ENCODE data around the gene CST7. TPM values are rescaled to one million over a fixed set of nuclear protein-coding genes. Genes with fewer than 3 reads are reported as not detected.
"Not testable (repeated sequence)": the region's sequence is repeated elsewhere in the genome, so short reads cannot be mapped to it uniquely, and the experiment has no call there.

CST7 gene
- total RNA-seq, 2 experiments from 2014 or later, result 81.8 to 83.1 TPM

DNA sequence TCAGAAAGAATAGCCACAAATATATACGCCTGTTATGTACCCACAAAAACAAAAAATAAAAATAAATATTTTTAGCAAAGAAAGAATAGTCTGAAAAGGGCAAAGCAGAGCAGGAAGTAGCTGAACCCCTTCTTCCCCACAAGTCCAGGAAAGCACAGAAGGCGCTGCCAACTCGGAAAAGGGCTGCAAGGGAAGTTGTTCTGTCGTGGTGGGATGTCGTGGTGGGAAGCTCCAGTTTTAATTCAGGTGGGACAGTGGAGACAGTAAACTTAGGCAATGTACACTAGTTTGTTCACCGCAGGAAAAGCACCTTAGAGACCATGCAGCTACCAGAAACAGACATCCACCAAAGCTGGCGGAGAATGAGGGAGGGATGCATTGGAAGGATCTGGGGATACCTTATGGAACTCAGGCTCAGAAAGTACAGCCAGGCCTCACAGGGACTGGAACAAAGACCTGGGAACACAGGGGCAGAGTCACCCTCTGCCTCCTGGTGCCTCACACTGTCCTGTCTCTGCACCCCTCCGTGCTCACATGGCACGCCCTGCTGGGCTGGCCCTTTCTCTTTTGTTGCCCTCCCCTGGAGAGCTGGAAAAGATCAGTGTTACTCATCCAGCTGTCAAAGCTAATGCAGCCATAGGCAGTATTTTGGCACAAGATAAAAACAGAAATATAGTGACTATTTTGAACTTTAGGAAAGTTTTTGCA lies 46.8 kb downstream of the CST7 start:
- no peak overlapping the region for H3K27ac Mint-ChIP-seq

DNA sequence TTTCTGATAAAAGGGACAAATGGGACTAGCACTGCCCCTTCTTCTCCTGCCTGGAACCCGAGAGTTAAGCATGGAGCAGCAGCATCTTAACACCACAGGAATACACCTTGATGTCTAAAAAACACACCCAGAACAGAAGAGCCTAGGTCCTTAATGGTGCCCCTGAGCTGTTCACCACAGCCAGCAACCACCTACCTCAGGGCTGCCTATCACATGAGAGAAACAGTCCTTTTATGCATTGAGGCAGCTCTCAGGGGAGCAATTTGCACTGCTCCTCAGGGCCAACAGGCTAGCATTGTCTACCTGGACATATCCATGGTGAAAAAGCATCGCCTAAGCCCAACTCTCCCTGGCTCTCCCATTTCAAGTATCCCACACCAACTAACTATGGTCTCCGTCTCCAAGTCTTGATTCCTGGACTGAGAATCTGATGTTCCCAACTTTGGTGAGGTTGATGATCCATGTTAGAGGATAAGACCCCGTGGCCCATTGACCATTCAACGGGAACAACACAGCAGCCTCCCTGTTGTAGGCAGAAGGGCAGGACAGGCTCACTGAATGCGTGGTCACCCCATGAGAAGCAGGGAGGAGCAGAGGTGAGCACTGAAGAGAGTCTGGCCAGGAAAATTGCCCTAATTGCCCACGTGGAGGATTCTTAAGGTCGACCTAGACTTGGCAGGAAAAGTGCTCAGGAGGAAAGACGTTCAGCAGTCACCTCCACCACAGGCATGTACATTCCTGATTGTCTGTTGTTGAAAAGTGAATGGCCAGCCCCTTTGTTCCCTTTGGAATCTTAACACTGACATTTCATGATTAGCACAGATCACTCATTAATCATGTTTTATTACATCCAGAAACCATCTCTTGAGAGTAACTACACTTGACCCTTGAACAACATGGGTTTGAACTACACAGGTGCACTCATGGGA lies 47.6 kb downstream of the CST7 start:
- Mint-ChIP-seq H3K4me3 (no peak overlapping the region), H3K36me3 (peaks cover 3% of the 10 kb centered on the region), H3K9me3 (no peaks in the 10 kb centered on the region), H3K4me1 (ENCODE audit: low read depth) (peaks cover 24% of the 10 kb centered on the region), H3K27me3 (no peaks in the 10 kb centered on the region), H3K27ac (no peak overlapping the region)
- ChIA-PET CTCF (interaction anchor here (0.7 to 4.7 kb wide), 8 partner anchors 13 to 402 kb away, joined by 3 to 92 read pairs (median 6); partner anchors contain the start of gene ACSS1), POLR2A (no interaction called here)
- intact Hi-C loops (cut with micrococcal nuclease), result loop anchor here (10.0 kb wide), 1 partner anchor 318 kb away; no protein-coding TSS in a partner anchor
- DNase-seq, result no peak

More for the DNA sequence above, 46.8 kb downstream of the CST7 start:
- H3K4me3 Mint-ChIP-seq, result no peak overlapping the region
- H3K27me3 Mint-ChIP-seq, result no peaks in the 10 kb centered on the region
- CTCF ChIA-PET, result interaction anchor here (0.6 to 4.7 kb wide), 12 partner anchors 14 to 403 kb away, joined by 3 to 92 read pairs (median 5); partner anchors contain the start of gene ACSS1
- H3K36me3 Mint-ChIP-seq, result peaks cover 3% of the 10 kb centered on the region
- no peak for DNase-seq
- intact Hi-C loops (cut with micrococcal nuclease), result loop anchor here (1.0 to 10.0 kb wide), 3 partner anchors 69 to 319 kb away; no protein-coding TSS in a partner anchor
- POLR2A ChIA-PET, result no interaction called here
- H3K9me3 Mint-ChIP-seq, result no peaks in the 10 kb centered on the region
- peaks cover 32% of the 10 kb centered on the region for H3K4me1 Mint-ChIP-seq (ENCODE audit: low read depth)

DNA sequence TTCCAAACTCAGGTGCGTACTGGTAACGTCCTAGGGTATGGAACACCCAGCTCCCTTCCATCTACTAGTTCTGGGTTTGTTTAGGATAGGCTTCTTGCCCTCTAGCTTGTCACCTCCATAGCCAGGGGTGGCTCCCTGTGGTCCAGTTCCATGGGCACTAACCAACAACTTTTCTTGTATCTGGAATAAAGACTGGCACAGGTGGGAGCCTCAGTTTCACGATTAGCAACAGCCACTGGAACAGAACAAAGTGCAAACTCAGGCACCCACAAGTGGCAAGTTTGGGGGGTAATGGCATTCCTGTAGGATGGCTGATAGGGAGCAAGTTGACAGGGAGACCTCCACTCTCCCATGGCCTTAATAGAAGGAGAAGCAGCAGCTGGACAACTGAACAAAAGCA lies 49.1 kb downstream of the CST7 start:
- POLR2A ChIA-PET, result no interaction called here
- H3K27me3 Mint-ChIP-seq, result no peaks in the 10 kb centered on the region
- intact Hi-C loops (cut with micrococcal nuclease), result loop anchor here (10.0 kb wide), 1 partner anchor 317 kb away; no protein-coding TSS in a partner anchor
- no peak overlapping the region for H3K27ac Mint-ChIP-seq
- H3K9me3 Mint-ChIP-seq, result no peaks in the 10 kb centered on the region
- CTCF ChIA-PET, result interaction anchor here (1.2 to 3.1 kb wide), 4 partner anchors 65 to 401 kb away, joined by 4 to 18 read pairs (median 8); no protein-coding TSS in a partner anchor
- H3K4me1 Mint-ChIP-seq (ENCODE audit: low read depth), result peaks cover 20% of the 10 kb centered on the region
- no peak for DNase-seq
- no peak overlapping the region for H3K4me3 Mint-ChIP-seq
- peaks cover 7% of the 10 kb centered on the region for H3K36me3 Mint-ChIP-seq

DNA sequence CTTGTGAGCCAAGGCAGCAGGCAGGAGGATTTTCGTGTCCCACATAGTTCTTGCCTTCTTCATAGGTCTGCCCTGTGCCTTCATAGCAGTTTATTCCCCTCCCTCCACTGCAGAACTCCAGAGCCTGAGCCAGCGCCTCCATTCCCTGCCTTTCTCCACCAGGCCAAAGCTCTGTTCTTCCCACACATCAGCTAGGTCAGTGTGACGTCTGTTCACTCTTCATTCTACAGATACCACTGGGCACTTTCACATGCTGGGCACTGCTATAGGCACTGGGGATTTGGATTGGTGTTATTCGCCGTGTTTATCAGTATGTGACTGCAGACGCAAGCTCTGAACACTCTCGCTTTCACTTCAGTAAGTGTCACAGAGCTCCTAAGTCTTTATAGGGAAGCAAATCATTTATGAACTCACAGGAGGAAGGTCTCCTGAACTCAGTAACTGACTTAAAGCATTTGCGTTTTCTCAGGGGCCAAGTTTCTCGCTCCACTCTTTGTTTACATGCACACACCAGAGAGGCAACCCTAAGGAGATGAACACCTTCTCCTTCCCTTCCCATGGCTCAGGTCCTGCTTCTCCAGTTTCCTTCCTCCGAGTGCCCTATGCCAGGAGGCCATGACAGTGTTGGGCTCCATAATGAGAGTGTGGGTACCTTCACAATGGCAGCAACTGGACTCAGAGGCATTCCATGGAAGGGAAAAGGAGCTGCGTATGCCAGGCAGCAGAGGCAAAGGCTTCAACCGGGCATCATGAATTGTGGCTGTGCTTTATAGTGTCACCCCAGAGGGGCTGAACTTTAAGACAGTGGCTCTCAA lies 49.8 kb downstream of the CST7 start:
- intact Hi-C loops (cut with micrococcal nuclease), result loop anchor here (10.0 kb wide), 1 partner anchor 316 kb away; no protein-coding TSS in a partner anchor
- H3K27me3 Mint-ChIP-seq, result no peaks in the 10 kb centered on the region

DNA sequence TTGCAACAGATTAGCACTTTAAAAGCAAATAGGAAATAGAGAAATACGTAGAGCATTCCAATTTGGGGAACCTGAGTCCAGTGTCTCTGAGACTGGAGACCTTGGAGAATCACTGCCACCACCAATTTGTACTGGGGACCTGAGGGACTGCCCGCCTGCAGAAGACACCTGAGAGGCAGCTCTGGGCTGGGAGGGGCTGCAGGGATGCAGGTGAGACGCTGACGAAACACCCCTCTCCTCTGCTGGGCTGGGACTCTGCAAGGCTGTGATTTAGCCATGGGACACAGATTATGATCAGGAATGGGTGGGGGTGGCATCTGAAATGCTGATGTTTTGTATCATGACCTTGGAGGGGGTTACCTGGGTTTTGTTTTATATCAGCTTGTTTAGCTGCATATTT lies 50.5 kb downstream of the CST7 start:
- ChIA-PET POLR2A (no interaction called here), CTCF (interaction anchor here (0.5 to 3.1 kb wide), 3 partner anchors 35 to 180 kb away, joined by 3 to 18 read pairs (median 12); no protein-coding TSS in a partner anchor)
- Mint-ChIP-seq H3K9me3 (no peaks in the 10 kb centered on the region), H3K36me3 (peaks cover 13% of the 10 kb centered on the region), H3K4me3 (no peak overlapping the region), H3K27me3 (no peaks in the 10 kb centered on the region), H3K27ac (no peak overlapping the region), H3K4me1 (ENCODE audit: low read depth) (peaks cover 10% of the 10 kb centered on the region)
- DNase-seq, result no peak
- intact Hi-C loops (cut with micrococcal nuclease), result loop anchor here (10.0 kb wide), 1 partner anchor 315 kb away; no protein-coding TSS in a partner anchor

More for the DNA sequence above, 49.8 kb downstream of the CST7 start:
- ChIA-PET CTCF (interaction anchor here (1.2 to 3.1 kb wide), 4 partner anchors 65 to 400 kb away, joined by 4 to 18 read pairs (median 8); no protein-coding TSS in a partner anchor), POLR2A (no interaction called here)
- H3K4me3 Mint-ChIP-seq, result no peak overlapping the region
- H3K36me3 Mint-ChIP-seq, result peaks cover 10% of the 10 kb centered on the region
- H3K4me1 Mint-ChIP-seq (ENCODE audit: low read depth), result peaks cover 15% of the 10 kb centered on the region
- H3K9me3 Mint-ChIP-seq, result no peaks in the 10 kb centered on the region
- DNase-seq, result no peak
- H3K27ac Mint-ChIP-seq, result no peak overlapping the region

DNA sequence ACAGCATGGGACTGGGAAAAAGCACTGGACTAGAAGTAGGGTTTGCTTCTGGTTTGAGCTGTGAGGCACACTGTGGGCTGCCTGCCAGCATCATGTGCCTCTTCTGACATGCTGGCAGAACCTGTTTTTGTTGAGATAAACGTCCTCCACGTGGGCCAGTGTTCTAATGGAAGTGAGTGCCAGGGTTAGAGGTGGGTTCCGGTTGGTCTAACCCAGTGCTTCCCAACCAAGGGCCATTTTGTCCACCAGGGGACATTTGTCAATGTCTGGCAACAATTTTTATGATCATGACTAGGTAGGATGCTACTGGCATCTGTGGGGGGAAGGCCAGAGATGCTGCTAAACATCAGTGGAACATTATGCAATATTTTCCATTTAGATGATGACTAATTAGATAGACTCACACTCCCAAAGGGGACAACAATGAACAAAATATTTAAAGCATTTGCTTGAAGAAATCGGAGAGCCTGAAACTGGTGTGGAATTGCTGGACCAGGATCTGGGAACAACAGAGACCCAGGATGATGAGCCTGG lies 51.3 kb downstream of the CST7 start:
- H3K9me3 Mint-ChIP-seq, result no peaks in the 10 kb centered on the region

DNA sequence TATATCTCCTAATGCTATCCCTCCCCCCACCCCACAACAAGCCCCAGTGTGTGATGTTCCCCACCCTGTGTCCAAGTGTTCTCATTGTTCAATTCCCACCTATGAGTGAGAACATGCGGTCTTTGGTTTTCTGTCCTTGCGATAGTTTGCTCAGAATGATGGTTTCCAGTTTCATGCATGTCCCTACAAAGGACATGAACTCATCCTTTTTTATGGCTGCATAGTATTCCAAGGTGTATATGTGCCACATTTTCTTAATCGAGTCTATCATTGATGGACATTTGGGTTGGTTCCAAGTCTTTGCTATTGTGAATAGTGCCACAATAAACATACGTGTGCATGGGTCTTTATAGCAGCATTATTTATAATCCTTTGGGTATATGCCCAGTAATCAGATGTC lies 52.3 kb downstream of the CST7 start:
- CTCF ChIA-PET; intact Hi-C loops (cut with micrococcal nuclease); H3K4me3 Mint-ChIP-seq; DNase-seq; POLR2A ChIA-PET; H3K27ac Mint-ChIP-seq; H3K9me3 Mint-ChIP-seq; H3K27me3 Mint-ChIP-seq; H3K4me1 Mint-ChIP-seq (ENCODE audit: low read depth): not testable (repeated sequence)
- H3K36me3 Mint-ChIP-seq, result peaks cover 21% of the 10 kb centered on the region

More for the DNA sequence above, 51.3 kb downstream of the CST7 start:
- intact Hi-C loops (cut with micrococcal nuclease), result no loop called here
- peak overlapping the region; percentile 47 for H3K27ac Mint-ChIP-seq
- ChIA-PET CTCF (interaction anchor here (2.1 to 3.1 kb wide), 2 partner anchors 65 to 179 kb away, joined by 12 to 18 read pairs; no protein-coding TSS in a partner anchor), POLR2A (no interaction called here)
- H3K4me1 Mint-ChIP-seq (ENCODE audit: low read depth), result peaks cover 5% of the 10 kb centered on the region
- no peak for DNase-seq
- H3K4me3 Mint-ChIP-seq, result no peak overlapping the region
- H3K27me3 Mint-ChIP-seq, result no peaks in the 10 kb centered on the region
- H3K36me3 Mint-ChIP-seq, result peaks cover 13% of the 10 kb centered on the region

DNA sequence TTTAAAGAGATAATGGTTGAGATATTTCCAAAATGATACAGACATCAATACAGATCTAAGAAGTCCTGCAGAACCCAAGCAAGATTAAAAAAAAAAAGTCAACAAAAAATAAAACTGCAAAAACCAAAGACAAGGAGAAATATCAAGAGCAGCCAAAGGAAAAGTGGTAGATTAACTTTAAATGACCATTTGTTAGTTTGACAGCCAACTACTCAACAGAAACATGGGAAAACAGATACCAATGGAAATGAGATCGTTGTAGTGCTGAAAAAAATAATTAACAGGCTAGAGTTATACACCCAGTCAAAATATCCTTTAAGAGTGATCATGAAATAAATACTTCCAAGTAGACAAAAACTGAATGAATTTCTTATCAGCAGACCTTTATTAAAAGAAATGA lies 53.9 kb downstream of the CST7 start:
- DNase-seq, result no peak
- H3K36me3 Mint-ChIP-seq, result peaks cover 23% of the 10 kb centered on the region
- peaks cover 5% of the 10 kb centered on the region for H3K4me1 Mint-ChIP-seq (ENCODE audit: low read depth)
- H3K9me3 Mint-ChIP-seq, result no peaks in the 10 kb centered on the region
- no peaks in the 10 kb centered on the region for H3K27me3 Mint-ChIP-seq
- intact Hi-C loops (cut with micrococcal nuclease), result no loop called here
- H3K4me3 Mint-ChIP-seq, result no peak overlapping the region
- POLR2A ChIA-PET, result no interaction called here
- no peak overlapping the region for H3K27ac Mint-ChIP-seq
- CTCF ChIA-PET, result no interaction called here

DNA sequence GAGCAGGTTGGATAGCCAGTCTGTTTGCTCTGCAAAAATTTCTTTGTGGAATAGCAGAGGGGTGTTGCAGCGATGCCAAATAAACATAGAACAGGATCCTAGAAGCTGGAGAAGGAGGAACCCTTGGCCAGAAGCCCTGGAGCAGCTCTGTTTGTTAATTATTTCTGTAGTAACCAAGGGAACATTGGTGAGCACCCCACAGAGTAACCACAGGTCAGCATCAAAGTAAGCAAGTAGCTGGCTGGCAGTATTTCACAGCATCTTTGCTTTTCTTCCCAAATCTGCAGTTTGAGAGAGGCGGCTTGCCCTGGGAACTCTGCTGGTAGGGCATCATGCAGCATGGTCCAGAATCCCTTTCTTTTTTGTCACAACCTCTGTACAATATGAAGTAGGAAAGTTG lies 56.2 kb downstream of the CST7 start:
- intact Hi-C loops (cut with micrococcal nuclease), result no loop called here
- peaks cover 23% of the 10 kb centered on the region for H3K36me3 Mint-ChIP-seq
- ChIA-PET POLR2A (no interaction called here), CTCF (interaction anchor here (1.6 kb wide), 1 partner anchor 173 kb away, joined by 5 read pairs; no protein-coding TSS in a partner anchor)
- DNase-seq, result no peak
- H3K4me1 Mint-ChIP-seq (ENCODE audit: low read depth), result peaks cover 4% of the 10 kb centered on the region
- no peaks in the 10 kb centered on the region for H3K27me3 Mint-ChIP-seq
- H3K4me3 Mint-ChIP-seq, result no peak overlapping the region
- H3K9me3 Mint-ChIP-seq, result no peaks in the 10 kb centered on the region
- no peak overlapping the region for H3K27ac Mint-ChIP-seq

DNA sequence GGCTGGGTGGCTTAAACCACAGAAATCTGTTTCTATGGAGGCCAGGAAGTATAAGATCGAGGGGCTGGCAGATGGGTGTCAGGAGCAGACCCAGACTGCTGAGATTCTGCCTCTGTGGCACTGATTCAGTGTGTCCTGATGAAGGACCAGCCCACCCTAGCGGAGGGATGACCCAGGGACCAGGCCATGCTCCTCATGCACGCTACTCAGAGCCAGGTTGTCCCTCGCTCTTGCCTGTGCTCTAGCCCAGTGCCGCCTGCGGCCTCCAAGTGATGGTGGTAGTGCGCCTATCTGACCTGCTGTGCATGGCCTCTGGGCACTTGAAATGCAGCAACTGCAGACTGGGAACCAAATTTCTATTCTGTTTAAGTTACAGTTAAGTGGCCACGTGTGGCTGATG lies 56.6 kb downstream of the CST7 start:
- no peak overlapping the region for H3K27ac Mint-ChIP-seq
- no peaks in the 10 kb centered on the region for H3K27me3 Mint-ChIP-seq
- H3K9me3 Mint-ChIP-seq, result no peaks in the 10 kb centered on the region
- CTCF ChIA-PET, result interaction anchor here (0.8 kb wide), 1 partner anchor 173 kb away, joined by 3 read pairs; no protein-coding TSS in a partner anchor
- POLR2A ChIA-PET, result no interaction called here
- DNase-seq, result no peak
- intact Hi-C loops (cut with micrococcal nuclease), result no loop called here
- no peaks in the 10 kb centered on the region for H3K4me1 Mint-ChIP-seq (ENCODE audit: low read depth)
- H3K36me3 Mint-ChIP-seq, result peaks cover 23% of the 10 kb centered on the region
- H3K4me3 Mint-ChIP-seq, result no peak overlapping the region
